Astrocyte of the spinal cord (primary cell): ENCODE data around the gene FOXQ1.

Experiments used
- DNase-seq: peaks from one replicate; pipeline ENCODE4 v3.0.0; 2011; ENCODE audit warnings: low read depth, low spot score
- H3K4me3 ChIP-seq: 2 replicates; pipeline ENCODE4 v1.5.1; 2011; ENCODE audit warnings: low read depth, mild to moderate bottlenecking, low read length, moderate library complexity
- in situ Hi-C: cut with HindIII; loops from 2 replicates; pipeline ENCODE4 v1.10.0; 2017; ENCODE audit warnings: low sequenced_read_pairs
- TF ChIP-seq, protein P1 (sequence below): IDR thresholded peaks from 2 replicates; pipeline ENCODE4 v1.5.1; 2012; ENCODE audit warnings: low read depth, mild to moderate bottlenecking, low read length, inconsistent platforms

FOXQ1 gene

DNA sequence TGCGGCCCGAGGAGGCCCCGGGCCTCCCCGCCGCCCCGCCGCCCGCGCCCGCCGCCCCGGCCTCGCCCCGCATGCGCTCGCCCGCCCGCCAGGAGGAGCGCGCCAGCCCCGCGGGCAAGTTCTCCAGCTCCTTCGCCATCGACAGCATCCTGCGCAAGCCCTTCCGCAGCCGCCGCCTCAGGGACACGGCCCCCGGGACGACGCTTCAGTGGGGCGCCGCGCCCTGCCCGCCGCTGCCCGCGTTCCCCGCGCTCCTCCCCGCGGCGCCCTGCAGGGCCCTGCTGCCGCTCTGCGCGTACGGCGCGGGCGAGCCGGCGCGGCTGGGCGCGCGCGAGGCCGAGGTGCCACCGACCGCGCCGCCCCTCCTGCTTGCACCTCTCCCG lies 1.5 kb downstream of the FOXQ1 start:
- no peak overlapping the region for H3K4me3 ChIP-seq
- in situ Hi-C loops: no loop called here
- no peak for DNase-seq
- TF ChIP-seq, protein P1, sequence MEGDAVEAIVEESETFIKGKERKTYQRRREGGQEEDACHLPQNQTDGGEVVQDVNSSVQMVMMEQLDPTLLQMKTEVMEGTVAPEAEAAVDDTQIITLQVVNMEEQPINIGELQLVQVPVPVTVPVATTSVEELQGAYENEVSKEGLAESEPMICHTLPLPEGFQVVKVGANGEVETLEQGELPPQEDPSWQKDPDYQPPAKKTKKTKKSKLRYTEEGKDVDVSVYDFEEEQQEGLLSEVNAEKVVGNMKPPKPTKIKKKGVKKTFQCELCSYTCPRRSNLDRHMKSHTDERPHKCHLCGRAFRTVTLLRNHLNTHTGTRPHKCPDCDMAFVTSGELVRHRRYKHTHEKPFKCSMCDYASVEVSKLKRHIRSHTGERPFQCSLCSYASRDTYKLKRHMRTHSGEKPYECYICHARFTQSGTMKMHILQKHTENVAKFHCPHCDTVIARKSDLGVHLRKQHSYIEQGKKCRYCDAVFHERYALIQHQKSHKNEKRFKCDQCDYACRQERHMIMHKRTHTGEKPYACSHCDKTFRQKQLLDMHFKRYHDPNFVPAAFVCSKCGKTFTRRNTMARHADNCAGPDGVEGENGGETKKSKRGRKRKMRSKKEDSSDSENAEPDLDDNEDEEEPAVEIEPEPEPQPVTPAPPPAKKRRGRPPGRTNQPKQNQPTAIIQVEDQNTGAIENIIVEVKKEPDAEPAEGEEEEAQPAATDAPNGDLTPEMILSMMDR: no peak

DNA sequence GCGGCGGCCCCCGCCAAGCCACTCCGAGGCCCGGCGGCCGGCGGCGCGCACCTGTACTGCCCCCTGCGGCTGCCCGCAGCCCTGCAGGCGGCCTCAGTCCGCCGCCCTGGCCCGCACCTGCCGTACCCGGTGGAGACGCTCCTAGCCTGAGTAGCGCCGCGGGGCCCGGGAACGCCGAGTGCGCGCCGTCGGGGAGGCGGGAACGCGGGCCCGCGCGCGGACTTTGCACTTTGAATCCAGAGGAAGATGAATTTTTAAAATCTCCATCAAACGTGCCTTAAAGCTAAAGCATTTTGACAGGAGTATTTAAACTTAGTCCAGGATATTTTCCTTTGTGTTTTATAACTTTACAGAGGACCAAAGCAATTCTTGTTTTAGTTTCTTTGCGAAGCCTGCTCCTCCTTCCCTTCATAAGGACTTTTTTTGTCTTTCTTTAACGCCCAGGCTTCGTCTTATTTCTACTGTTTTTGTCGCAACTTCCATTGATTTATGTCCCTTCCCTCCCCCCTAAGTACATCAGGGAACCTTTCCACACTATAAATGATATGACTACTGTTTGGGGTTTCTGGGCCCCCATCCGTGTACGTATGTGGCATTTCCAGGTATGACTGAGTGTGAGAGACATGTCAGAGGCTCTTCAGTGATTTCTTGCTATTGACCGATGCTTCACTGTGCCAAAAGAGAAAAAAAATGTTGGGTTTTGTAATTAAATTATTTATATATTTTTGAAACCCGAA lies 2.0 kb downstream of the FOXQ1 start:
- DNase-seq: no peak
- no peak overlapping the region for H3K4me3 ChIP-seq
- in situ Hi-C loops: no loop called here
- TF ChIP-seq, protein P1: peak; percentile 23

DNA sequence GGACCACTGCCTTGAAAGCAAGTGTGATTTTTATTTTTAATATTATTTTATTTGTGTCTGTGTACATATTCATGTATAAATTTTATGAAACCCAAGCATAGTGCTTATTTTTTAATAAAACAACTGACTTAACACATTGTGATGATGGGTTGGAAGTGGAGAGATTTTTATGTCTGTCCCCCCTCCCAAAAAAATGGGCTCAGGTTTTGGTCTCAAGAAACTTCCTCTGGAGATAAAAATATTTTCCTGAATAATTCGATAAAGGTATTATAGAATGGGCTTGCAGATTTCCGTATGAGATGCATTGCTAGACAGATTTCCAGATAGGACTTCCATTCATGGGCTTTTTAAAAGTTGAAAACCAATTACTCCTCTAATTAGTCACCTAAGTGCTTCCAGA lies 2.7 kb downstream of the FOXQ1 start:
- in situ Hi-C loops: no loop called here
- TF ChIP-seq, protein P1: no peak
- no peak overlapping the region for H3K4me3 ChIP-seq
- DNase-seq: no peak

DNA sequence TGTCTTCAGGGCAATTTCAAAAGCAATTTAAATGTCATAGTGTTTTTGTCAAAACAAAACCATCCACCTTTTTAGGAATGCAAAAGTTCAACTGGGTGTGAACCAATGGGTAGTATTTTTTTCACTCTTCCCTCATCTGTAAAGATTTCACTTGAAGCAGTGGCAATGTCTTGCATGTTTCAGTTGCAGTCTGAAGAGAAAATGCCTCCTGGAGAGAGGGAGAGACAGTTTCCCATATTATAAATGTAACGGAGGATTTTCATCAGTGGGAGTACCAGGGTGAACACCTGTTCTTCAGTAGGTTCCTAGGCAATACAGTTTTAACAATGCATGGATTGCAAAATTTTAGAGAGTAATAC lies 3.3 kb downstream of the FOXQ1 start:
- no peak for DNase-seq
- in situ Hi-C loops: no loop called here
- no peak overlapping the region for H3K4me3 ChIP-seq
- TF ChIP-seq, protein P1: no peak

DNA sequence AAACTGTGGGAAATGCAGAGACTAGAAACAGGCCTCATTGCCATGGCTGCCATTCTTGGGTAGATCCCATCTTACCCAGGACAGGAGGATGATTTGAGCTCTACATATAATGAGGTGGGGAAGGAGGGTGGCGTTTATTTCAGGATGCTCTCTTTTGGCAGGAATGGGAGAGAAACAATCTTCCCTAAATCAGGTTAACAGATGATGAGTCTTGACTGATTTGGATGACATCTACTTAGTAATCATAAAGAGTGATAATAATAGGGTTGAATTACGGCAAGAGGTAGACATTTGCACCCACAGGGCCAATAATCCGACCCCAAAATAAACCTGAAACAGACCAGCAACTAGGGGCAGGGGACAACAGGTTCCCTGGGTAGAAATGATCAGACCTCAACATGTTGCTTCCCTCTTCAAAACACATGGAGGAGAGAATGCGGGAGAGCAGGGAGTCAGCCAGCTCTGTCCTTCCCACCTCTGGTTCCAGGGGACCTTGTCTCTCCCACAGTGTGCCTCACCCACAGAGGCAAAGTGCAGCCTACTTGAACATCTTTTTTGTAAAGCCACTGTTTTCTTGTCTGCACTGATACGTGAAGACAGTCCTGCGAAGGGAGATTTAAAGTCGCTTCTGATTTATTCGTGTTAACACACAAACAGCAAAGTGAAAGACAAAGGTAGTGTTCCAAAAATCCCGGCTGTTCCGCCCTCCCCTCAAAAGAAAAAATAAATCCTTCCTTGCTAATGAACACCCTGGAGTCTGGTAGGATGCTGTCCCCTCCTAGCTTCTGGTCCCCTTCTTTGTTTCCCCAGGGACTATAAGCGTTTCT lies 3.9 kb downstream of the FOXQ1 start:
- TF ChIP-seq, protein P1: no peak
- in situ Hi-C loops: no loop called here
- no peak for DNase-seq
- peak overlapping the region; percentile 40 for H3K4me3 ChIP-seq

DNA sequence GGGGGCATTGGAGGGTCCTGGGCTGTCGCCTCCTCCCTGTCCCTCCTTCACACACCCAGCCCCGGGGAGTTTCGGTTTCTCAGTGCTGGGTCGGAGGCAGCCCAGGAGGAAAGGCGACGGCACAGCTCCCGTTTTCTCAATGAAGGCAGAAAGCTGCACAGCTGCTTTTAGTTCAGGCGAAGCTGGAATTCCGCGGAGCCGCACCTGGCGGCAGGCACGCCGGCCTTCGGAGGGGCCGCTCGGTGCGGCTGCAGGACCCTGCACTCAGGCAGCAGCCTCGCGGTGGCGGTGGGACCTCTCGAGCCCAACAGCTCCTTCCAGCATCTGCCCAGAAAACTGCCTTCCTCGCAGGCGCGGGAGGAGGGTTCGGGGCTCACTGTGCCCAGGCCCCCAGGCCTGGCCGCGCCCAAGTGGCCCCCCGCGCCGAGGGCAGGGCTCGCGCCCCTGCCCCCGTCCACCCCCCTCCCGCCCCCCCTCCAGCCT lies 4.6 kb downstream of the FOXQ1 start:
- peak overlapping the region; percentile 40 for H3K4me3 ChIP-seq
- no peak for DNase-seq
- in situ Hi-C loops: no loop called here
- TF ChIP-seq, protein P1: no peak
